ENCODE data around the gene FANK1.
"Not testable (repeated sequence)": the region's sequence is repeated elsewhere in the genome, so short reads cannot be mapped to it uniquely, and the experiment has no call there.

FANK1 gene

GRCh38 chr10:125896088-125896934 is at the start of gene FANK1:
Gene FANK1 (plus strand): TSS chr10:125896564. CDS start chr10:125896643, 79 bp downstream.
- DNase-seq = peak; percentile 85

- no peak for DNase-seq
Measured at GRCh38 chr10:125846894-125847293, 49.5 kb upstream of the FANK1 start.

- DNase-seq = no peak
Measured at GRCh38 chr10:125848371-125848770, 48.0 kb upstream of the FANK1 start.

- no peak for DNase-seq
Measured at GRCh38 chr10:125848857-125849256, 47.5 kb upstream of the FANK1 start.

GRCh38 chr10:125849448-125849847 is 46.9 kb upstream of the FANK1 start:
- DNase-seq = no peak

GRCh38 chr10:125850766-125851731 is 45.3 kb upstream of the FANK1 start:
- DNase-seq = no peak

GRCh38 chr10:125852487-125852886 is 43.9 kb upstream of the FANK1 start:
- no peak for DNase-seq

GRCh38 chr10:125857185-125857760 is 39.1 kb upstream of the FANK1 start:
- DNase-seq = no peak

GRCh38 chr10:125859128-125859817 is 37.1 kb upstream of the FANK1 start:
- no peak for DNase-seq

- no peak for DNase-seq
Measured at GRCh38 chr10:125865120-125865519, 31.2 kb upstream of the FANK1 start.

GRCh38 chr10:125866421-125867029 is 29.8 kb upstream of the FANK1 start:
- no peak for DNase-seq

- peak; percentile 40 for DNase-seq
Measured at GRCh38 chr10:125868372-125868975, 27.9 kb upstream of the FANK1 start.

GRCh38 chr10:125871338-125871737 is 25.0 kb upstream of the FANK1 start:
- DNase-seq = no peak

- no peak for DNase-seq
Measured at GRCh38 chr10:125878957-125879835, 17.2 kb upstream of the FANK1 start.

- no peak for DNase-seq
Measured at GRCh38 chr10:125880719-125881118, 15.6 kb upstream of the FANK1 start.

GRCh38 chr10:125881192-125881591 is 15.2 kb upstream of the FANK1 start, which contains the start of gene DHX32:
Gene DHX32 (minus strand): TSS chr10:125881292. CDS start chr10:125880824, 468 bp downstream.
- no peak for DNase-seq

GRCh38 chr10:125882596-125882995 is 13.8 kb upstream of the FANK1 start:
- DNase-seq = no peak

GRCh38 chr10:125883211-125883610 is 13.2 kb upstream of the FANK1 start:
- no peak for DNase-seq

GRCh38 chr10:125886914-125887512 is 9.4 kb upstream of the FANK1 start:
- no peak for DNase-seq

- not testable (repeated sequence) for DNase-seq
Measured at GRCh38 chr10:125889441-125889840, 6.9 kb upstream of the FANK1 start.
